HTR-8/SVneo (cell line): Measurements from ENCODE around the gene C15orf40.
A peak's percentile ranks its signal among the peaks of the same experiment; 100 is the strongest.

ENCODE experiments used
- DNase-seq: peaks from one replicate; pipeline ENCODE4 v3.0.0; 2011; ENCODE audit warnings: low spot score, mixed read lengths; ENCODE audit not compliant: insufficient read length
- FAIRE-seq: peaks from 2 replicates; lab custom pipeline; 2011; peaks lifted over from hg19 to GRCh38; lab: Jason Lieb, UNC

The C15orf40 gene

GRCh38 chr15:82995938-82996337 is 15.5 kb downstream of the C15orf40 start:
- FAIRE-seq (no peak), DNase-seq (no peak)

GRCh38 chr15:82995076-82995475 is 16.4 kb downstream of the C15orf40 start:
- FAIRE-seq (no peak), DNase-seq (no peak)

- DNase-seq: no peak
- no peak for FAIRE-seq
These were observed 18.3 kb downstream of the C15orf40 start for GRCh38 chr15:82993144-82993543.

GRCh38 chr15:82992436-82992998 is 18.9 kb downstream of the C15orf40 start:
- DNase-seq: no peak
- no peak for FAIRE-seq

- FAIRE-seq (no peak), DNase-seq (peak; percentile 22)
These were observed 25.0 kb downstream of the C15orf40 start for GRCh38 chr15:82986442-82986780.

- DNase-seq (peak; percentile 92), FAIRE-seq (peak; percentile 13)
These were observed 25.6 kb downstream of the C15orf40 start, which contains the start of gene RAMAC for GRCh38 chr15:82985688-82986441. Gene RAMAC (plus strand): TSS chr15:82986210. CDS start chr15:82989019, 2,809 bp downstream.

GRCh38 chr15:82980981-82981380 is 30.5 kb downstream of the C15orf40 start:
- DNase-seq (no peak), FAIRE-seq (no peak)

GRCh38 chr15:82979726-82980125 is 31.7 kb downstream of the C15orf40 start:
- no peak for FAIRE-seq
- no peak for DNase-seq

- FAIRE-seq (no peak), DNase-seq (no peak)
These were observed 33.0 kb downstream of the C15orf40 start for GRCh38 chr15:82978438-82978837.

GRCh38 chr15:82977076-82977475 is 34.4 kb downstream of the C15orf40 start:
- no peak for FAIRE-seq
- no peak for DNase-seq

- DNase-seq (no peak), FAIRE-seq (no peak)
These were observed 38.4 kb downstream of the C15orf40 start for GRCh38 chr15:82972990-82973389.

- no peak for DNase-seq
- FAIRE-seq: no peak
These were observed 40.0 kb downstream of the C15orf40 start for GRCh38 chr15:82971218-82971984.

GRCh38 chr15:82970696-82971095 is 40.7 kb downstream of the C15orf40 start:
- no peak for DNase-seq

GRCh38 chr15:82970078-82970686 is 41.3 kb downstream of the C15orf40 start:
- no peak for FAIRE-seq

More at GRCh38 chr15:82970696-82971095, 40.7 kb downstream of the C15orf40 start:
- FAIRE-seq: no peak

GRCh38 chr15:82969353-82969752 is 42.1 kb downstream of the C15orf40 start:
- no peak for DNase-seq
- FAIRE-seq: no peak

More at GRCh38 chr15:82970078-82970686, 41.3 kb downstream of the C15orf40 start:
- DNase-seq: no peak

- no peak for FAIRE-seq
- no peak for DNase-seq
These were observed 43.4 kb downstream of the C15orf40 start for GRCh38 chr15:82968066-82968465.

GRCh38 chr15:82966671-82967071 is 44.8 kb downstream of the C15orf40 start:
- FAIRE-seq (no peak), DNase-seq (no peak)

GRCh38 chr15:82964890-82965289 is 46.5 kb downstream of the C15orf40 start:
- DNase-seq: no peak
- FAIRE-seq: no peak

- FAIRE-seq (no peak), DNase-seq (no peak)
These were observed 47.7 kb downstream of the C15orf40 start for GRCh38 chr15:82963471-82964341.

- FAIRE-seq (no peak), DNase-seq (no peak)
These were observed 50.7 kb downstream of the C15orf40 start for GRCh38 chr15:82960766-82961165.
